Jurkat, Clone E6-1 (cell line): ENCODE results near the gene GGNBP2.
A peak's percentile ranks its signal among the peaks of the same experiment; 100 is the strongest.
"Not testable (repeated sequence)": the region's sequence is repeated elsewhere in the genome, so short reads cannot be mapped to it uniquely, and the experiment has no call there.

Experiments
- DNase-seq: peaks from one replicate; pipeline ENCODE4 v3.0.0-alpha.2; 2011; ENCODE audit warnings: low read depth, low spot score
- H3K4me3 ChIP-seq: 2 replicates; pipeline ENCODE4 v1.5.1; 2011; ENCODE audit warnings: mild to moderate bottlenecking, low read length, control low read depth, moderate library complexity

The GGNBP2 gene

GRCh38 chr17:36597226-36597625 lies 52.5 kb downstream of the GGNBP2 start:
- no peak for DNase-seq
- H3K4me3 ChIP-seq = no peak overlapping the region

GRCh38 chr17:36597866-36598777 lies 53.4 kb downstream of the GGNBP2 start:
- H3K4me3 ChIP-seq = no peak overlapping the region
- no peak for DNase-seq

GRCh38 chr17:36598951-36599401 lies 54.3 kb downstream of the GGNBP2 start:
- no peak overlapping the region for H3K4me3 ChIP-seq
- no peak for DNase-seq

- DNase-seq = no peak
- no peak overlapping the region for H3K4me3 ChIP-seq
These were observed 55.0 kb downstream of the GGNBP2 start for GRCh38 chr17:36599546-36600250.

DNA sequence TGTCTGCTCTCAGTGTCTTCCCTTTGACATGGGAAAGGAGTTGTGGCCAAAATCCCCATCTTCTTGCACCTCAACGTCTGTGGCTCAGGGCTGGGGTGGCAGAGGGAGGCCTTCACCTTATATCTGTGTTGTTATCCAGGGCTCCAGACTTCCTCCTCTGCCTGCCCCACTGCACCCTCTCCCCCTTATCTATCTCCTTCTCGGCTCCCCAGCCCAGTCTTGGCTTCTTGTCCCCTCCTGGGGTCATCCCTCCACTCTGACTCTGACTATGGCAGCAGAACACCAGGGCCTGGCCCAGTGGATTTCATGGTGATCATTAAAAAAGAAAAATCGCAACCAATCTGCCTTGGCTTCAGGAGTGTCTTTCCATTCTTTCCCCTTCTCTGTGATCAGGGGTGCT lies 55.7 kb downstream of the GGNBP2 start:
- H3K4me3 ChIP-seq = peak overlapping the region; percentile 89; the same call in 1 of the 2 replicates
- DNase-seq = no peak

GRCh38 chr17:36600936-36601302 lies 56.2 kb downstream of the GGNBP2 start:
- H3K4me3 ChIP-seq = peak overlapping the region; percentile 89
- peak; percentile 29 for DNase-seq

GRCh38 chr17:36601303-36602029 lies 56.7 kb downstream of the GGNBP2 start, which contains the start of gene MRM1:
Gene MRM1, plus strand, starts transcription at chr17:36601583. Its CDS starts 228 bp downstream, at chr17:36601811.
- peak; percentile 73 for DNase-seq
- H3K4me3 ChIP-seq = peak within 1 kb of the TSS; percentile 89

GRCh38 chr17:36602030-36602748 lies 57.5 kb downstream of the GGNBP2 start:
- peak overlapping the region; percentile 89 for H3K4me3 ChIP-seq
- DNase-seq = no peak

GRCh38 chr17:36602924-36603384 lies 58.2 kb downstream of the GGNBP2 start:
- DNase-seq = peak; percentile 79
- H3K4me3 ChIP-seq = peak overlapping the region; percentile 89

GRCh38 chr17:36605028-36605427 lies 60.3 kb downstream of the GGNBP2 start:
- not testable (repeated sequence) for DNase-seq, H3K4me3 ChIP-seq

- no peak for DNase-seq
- H3K4me3 ChIP-seq = no peak overlapping the region
These were observed 63.6 kb downstream of the GGNBP2 start for GRCh38 chr17:36608280-36608679.

DNA sequence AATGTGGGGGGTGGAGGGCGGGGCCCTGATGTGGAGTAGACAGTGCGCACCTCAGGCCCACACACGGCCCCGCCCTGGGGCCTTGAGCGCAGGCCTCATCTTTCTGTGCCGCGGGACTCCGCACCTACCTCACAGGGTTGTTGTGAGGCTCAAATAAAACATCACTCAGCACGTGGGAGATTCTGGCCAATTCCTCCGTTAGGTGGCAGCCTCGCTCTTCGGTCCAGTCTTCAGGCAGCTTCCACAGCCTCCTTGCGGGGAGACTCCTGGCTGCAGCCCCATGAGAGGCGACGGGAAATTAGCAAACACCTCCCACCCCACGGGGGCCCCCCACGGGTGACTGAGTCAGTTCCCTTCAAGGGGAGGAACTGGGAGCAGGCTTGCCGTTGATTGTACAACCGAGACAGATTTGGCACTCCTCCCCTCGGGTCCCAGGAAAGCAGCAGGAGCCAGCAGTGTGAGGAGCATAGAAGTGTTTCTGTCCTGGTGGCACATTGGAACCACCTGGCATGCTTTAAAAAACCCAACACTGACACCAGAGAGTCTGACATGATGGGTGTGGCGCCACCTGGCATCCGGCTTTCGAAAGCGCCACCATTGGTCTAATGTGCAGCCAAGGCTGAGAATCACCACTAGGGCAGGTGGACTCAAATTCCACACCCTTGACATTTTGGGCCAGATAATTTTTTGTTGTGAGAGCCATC lies 64.2 kb downstream of the GGNBP2 start:
- no peak for DNase-seq
- H3K4me3 ChIP-seq = no peak overlapping the region

DNA sequence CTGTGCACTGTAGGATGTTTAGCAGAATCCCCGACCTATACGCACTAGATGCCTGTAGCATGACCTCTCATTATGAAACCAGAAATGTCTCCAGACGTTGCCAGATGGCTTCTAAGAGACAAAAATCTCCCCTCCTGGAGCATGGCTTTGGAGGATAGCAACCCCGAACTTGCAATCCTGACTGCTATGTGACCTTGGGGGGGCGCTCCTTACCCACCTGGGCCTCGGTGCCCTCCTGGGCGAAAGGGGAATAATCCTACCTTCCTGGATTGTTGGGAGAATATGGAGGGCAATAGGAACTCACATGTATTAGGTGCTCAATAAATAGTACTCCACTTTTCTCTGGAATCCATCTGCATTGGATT lies 64.8 kb downstream of the GGNBP2 start:
- no peak for DNase-seq
- H3K4me3 ChIP-seq = no peak overlapping the region

DNA sequence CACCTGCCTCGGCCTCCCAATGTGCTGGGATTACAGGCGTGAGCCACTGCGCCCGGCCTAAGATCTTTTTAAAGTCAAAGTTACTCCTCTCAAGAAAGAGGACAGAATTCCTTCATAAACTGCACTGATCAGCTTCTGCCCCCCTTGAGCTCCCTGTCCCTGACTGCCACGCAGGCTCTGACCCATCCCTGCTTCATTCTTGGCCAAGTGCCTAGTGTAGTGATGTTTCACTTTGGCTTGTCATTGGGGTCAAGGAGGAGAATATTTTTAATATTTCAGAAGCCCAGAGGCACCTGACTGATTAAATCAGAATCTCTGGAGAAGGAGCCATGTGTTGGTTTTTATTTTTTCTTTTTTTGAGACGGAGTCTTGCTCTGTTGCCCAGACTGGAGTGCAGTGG lies 65.8 kb downstream of the GGNBP2 start:
- H3K4me3 ChIP-seq = no peak overlapping the region
- no peak for DNase-seq

DNA sequence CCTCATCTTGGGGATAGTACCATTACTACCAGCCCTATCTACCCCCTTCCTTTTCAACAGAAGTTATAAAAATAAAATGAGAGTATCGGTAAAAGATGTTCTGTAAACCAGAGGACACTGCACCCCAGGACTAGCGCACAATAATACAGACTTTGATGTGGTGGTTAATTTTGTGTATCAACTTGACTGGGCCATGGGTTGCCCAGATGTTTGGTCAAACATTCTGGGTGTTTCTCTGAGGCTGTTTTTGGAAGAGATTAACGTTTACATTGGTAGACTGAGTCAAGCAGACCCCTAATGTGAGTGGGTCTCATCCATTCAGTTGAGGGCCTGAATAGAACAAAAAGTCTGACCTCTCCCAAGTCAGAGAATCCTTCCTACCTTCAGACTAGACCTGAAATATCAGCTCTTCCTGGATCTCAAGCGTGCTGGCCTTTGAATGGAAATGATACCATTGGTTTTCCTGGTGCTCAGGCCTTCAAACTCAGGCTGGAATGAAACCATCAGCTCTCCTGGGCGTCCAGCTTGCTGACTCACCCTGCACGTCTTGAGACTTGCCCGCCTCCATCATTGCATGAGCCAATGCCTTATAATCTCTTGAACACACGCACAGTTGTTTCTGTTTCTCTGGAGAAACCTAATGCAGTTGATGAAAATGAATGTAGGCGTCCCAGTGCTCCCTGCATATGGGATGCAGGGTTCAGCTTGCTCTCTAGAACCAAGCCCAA lies 66.8 kb downstream of the GGNBP2 start:
- no peak overlapping the region for H3K4me3 ChIP-seq
- no peak for DNase-seq

GRCh38 chr17:36612323-36612722 lies 67.6 kb downstream of the GGNBP2 start:
- no peak overlapping the region for H3K4me3 ChIP-seq
- no peak for DNase-seq

- no peak overlapping the region for H3K4me3 ChIP-seq
- DNase-seq = no peak
These were observed 68.4 kb downstream of the GGNBP2 start for GRCh38 chr17:36613155-36613554.

- no peak overlapping the region for H3K4me3 ChIP-seq
- no peak for DNase-seq
These were observed 69.4 kb downstream of the GGNBP2 start for GRCh38 chr17:36614081-36614480.
